Measurements from ENCODE around the gene SMIM41.

SMIM41 gene

DNA sequence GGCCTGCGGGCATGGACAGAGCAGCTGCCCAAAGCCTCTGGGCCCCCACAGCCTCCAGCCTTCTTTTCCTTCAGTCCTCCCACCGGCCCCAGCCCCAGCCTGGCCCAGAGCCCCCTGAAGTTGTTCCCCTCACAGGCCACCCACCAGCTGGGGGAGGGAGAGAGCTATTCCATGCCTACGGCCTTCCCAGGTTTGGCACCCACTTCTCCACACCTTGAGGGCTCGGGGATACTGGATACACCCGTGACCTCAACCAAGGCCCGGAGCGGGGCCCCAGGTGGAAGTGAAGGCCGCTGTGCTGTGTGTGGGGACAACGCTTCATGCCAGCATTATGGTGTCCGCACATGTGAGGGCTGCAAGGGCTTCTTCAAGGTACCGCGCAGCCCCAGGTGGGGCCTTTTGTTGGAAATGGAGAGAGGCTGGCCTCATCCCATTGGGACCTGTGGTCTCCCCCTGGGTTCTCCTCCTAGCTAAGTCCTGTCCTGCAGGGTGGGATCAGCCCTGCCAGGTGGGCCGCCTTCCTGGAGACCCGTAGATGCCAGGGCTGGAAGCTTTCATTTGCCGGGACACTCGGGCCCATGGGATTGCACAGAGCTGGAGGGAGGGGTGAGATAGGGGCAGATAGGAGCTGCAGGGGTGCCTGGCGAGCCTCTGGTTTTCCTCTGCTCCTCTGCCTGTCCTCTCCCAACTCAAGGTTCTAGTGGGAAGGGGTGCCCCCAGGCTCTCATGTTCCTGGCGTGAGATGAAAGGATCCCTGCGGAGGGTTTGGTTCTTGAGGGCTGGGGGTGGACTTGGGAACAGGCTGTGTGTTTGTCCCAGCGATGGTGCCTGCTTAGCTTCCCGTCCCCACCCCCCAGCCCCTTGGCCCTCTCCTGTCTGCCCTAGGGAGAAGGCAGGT, 24.4 kb upstream of the SMIM41 start:
- CTCF ChIA-PET, result interaction anchor here (1.0 to 3.0 kb wide), 3 partner anchors 9 to 30 kb away, joined by 3 to 14 read pairs (median 6); no protein-coding TSS in a partner anchor
- Mint-ChIP-seq H3K9me3 (no peaks in the 10 kb centered on the region), H3K27me3 (peaks cover 3% of the 10 kb centered on the region), H3K27ac (no peak overlapping the region), H3K4me1 (peaks cover 25% of the 10 kb centered on the region), H3K4me3 (no peak overlapping the region), H3K36me3 (no peaks in the 10 kb centered on the region)
- DNase-seq, result no peak

- no peaks in the 10 kb centered on the region for H3K36me3 Mint-ChIP-seq
- no peak for DNase-seq
- H3K27me3 Mint-ChIP-seq, result no peaks in the 10 kb centered on the region
- CTCF ChIA-PET, result interaction anchor here (3.0 kb wide), 1 partner anchor 31 kb away, joined by 14 read pairs; no protein-coding TSS in a partner anchor
- H3K4me3 Mint-ChIP-seq, result no peak overlapping the region
- peaks cover 20% of the 10 kb centered on the region for H3K4me1 Mint-ChIP-seq
- H3K9me3 Mint-ChIP-seq, result no peaks in the 10 kb centered on the region
- H3K27ac Mint-ChIP-seq, result no peak overlapping the region
Observed at GRCh38 chr12:52055731-52056711, 23.5 kb upstream of the SMIM41 start.

DNA sequence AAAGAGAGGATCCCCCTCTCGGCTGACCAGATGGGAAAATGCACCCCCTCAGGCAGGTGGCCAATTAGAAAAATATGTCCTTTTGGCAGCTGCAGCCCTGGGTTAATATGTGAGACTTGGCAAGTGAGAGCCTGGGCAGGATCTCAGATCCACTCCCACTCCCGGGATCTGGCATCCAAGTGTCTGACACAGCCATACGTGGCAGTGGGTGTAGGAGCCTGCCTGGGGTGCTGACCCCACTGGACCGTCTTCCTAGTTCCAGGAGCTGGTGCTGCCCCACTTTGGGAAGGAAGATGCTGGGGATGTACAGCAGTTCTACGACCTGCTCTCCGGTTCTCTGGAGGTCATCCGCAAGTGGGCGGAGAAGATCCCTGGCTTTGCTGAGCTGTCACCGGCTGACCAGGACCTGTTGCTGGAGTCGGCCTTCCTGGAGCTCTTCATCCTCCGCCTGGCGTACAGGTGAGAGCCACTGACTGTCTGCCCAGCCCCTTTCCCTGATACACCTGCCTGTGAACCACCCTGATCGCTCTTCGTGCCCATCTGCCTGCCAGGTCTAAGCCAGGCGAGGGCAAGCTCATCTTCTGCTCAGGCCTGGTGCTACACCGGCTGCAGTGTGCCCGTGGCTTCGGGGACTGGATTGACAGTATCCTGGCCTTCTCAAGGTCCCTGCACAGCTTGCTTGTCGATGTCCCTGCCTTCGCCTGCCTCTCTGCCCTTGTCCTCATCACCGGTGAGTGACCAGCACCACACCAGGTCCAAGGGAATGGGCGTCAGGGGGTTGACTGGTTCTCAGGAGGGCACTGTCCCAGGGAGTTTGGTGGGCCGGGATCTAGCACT, 22.5 kb upstream of the SMIM41 start:
- CTCF ChIA-PET, result no interaction called here
- Mint-ChIP-seq H3K27me3 (no peaks in the 10 kb centered on the region), H3K27ac (no peak overlapping the region)

GRCh38 chr12:52057638-52058576, 21.6 kb upstream of the SMIM41 start:
- H3K4me3 Mint-ChIP-seq, result no peak overlapping the region
- CTCF ChIA-PET, result no interaction called here
- H3K4me1 Mint-ChIP-seq, result peaks cover 3% of the 10 kb centered on the region
- no peaks in the 10 kb centered on the region for H3K9me3 Mint-ChIP-seq
- no peak for DNase-seq
- no peak overlapping the region for H3K27ac Mint-ChIP-seq
- H3K36me3 Mint-ChIP-seq, result no peaks in the 10 kb centered on the region
- H3K27me3 Mint-ChIP-seq, result peaks cover 3% of the 10 kb centered on the region

More for the DNA sequence above, 22.5 kb upstream of the SMIM41 start:
- DNase-seq, result no peak
- Mint-ChIP-seq H3K36me3 (no peaks in the 10 kb centered on the region), H3K9me3 (no peaks in the 10 kb centered on the region), H3K4me3 (no peak overlapping the region), H3K4me1 (peaks cover 12% of the 10 kb centered on the region)

GRCh38 chr12:52058631-52059361, 20.7 kb upstream of the SMIM41 start:
- CTCF ChIA-PET, result interaction anchor here (1.6 to 30.9 kb wide), 3 partner anchors 11 to 32 kb away, joined by 4 to 637 read pairs (median 7); partner anchors contain the start of gene ATG101
- Mint-ChIP-seq H3K9me3 (no peaks in the 10 kb centered on the region), H3K4me3 (no peak overlapping the region), H3K4me1 (no peaks in the 10 kb centered on the region), H3K27me3 (peaks cover 9% of the 10 kb centered on the region), H3K27ac (no peak overlapping the region), H3K36me3 (no peaks in the 10 kb centered on the region)
- DNase-seq, result no peak

- H3K9me3 Mint-ChIP-seq, result no peaks in the 10 kb centered on the region
- H3K4me1 Mint-ChIP-seq, result no peaks in the 10 kb centered on the region
- no peak for DNase-seq
- no peak overlapping the region for H3K27ac Mint-ChIP-seq
- H3K27me3 Mint-ChIP-seq, result peaks cover 18% of the 10 kb centered on the region
- CTCF ChIA-PET, result interaction anchor here (1.0 to 30.9 kb wide), 4 partner anchors 10 to 62 kb away, joined by 3 to 637 read pairs (median 6); partner anchors contain the start of gene ATG101
- no peaks in the 10 kb centered on the region for H3K36me3 Mint-ChIP-seq
- H3K4me3 Mint-ChIP-seq, result no peak overlapping the region
Observed at GRCh38 chr12:52059582-52060497, 19.7 kb upstream of the SMIM41 start.

- Mint-ChIP-seq H3K4me3 (no peak overlapping the region), H3K36me3 (no peaks in the 10 kb centered on the region), H3K27ac (no peak overlapping the region), H3K4me1 (no peaks in the 10 kb centered on the region), H3K27me3 (peaks cover 26% of the 10 kb centered on the region), H3K9me3 (no peaks in the 10 kb centered on the region)
- CTCF ChIA-PET, result interaction anchor here (1.0 to 30.9 kb wide), 5 partner anchors 9 to 61 kb away, joined by 3 to 637 read pairs (median 4); partner anchors contain the start of gene NR4A1
- DNase-seq, result no peak
Observed at GRCh38 chr12:52060498-52061177, 18.9 kb upstream of the SMIM41 start.

DNA sequence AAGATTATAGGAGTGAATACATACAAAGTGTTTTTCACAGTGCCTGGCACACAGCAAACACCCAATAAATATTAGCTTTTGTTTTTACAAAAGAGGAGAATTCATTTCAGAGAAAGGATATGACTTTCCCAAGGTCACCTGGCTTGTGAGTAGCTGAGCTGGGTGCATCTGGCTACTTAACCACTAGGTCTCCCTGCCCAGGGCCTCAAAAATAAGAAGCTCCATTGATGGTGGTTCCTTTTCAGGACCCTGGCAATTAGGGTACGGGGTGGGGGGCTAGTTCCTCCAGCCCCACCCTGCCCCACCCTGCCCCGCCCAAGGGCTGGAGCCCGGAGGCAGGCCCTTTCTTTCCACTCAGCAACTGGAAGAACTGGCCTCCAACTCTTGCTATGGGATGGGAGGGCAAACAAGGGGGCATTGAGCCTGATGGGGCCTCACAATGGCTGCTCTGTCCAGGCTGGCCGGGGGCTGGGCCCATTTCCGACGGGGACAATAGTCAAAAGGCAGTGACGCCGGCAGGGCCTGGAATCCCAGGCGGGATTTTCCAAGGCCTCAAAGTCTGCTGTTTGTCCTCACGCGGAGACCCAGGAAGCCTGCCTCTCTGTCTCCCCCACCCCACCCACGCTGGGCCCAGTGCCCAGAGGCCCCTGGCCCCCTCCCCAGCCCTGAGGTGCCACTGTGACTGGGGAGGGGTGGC, 17.9 kb upstream of the SMIM41 start:
- Mint-ChIP-seq H3K27ac (no peak overlapping the region), H3K36me3 (no peaks in the 10 kb centered on the region), H3K27me3 (peaks cover 35% of the 10 kb centered on the region), H3K4me1 (no peaks in the 10 kb centered on the region), H3K9me3 (no peaks in the 10 kb centered on the region), H3K4me3 (no peak overlapping the region)
- DNase-seq, result no peak
- CTCF ChIA-PET, result interaction anchor here (0.7 to 30.9 kb wide), 4 partner anchors 9 to 435 kb away, joined by 3 to 637 read pairs (median 5); partner anchors contain the start of gene NR4A1

GRCh38 chr12:52062167-52063081, 17.1 kb upstream of the SMIM41 start:
- H3K36me3 Mint-ChIP-seq, result no peaks in the 10 kb centered on the region
- no peaks in the 10 kb centered on the region for H3K9me3 Mint-ChIP-seq
- DNase-seq, result no peak
- no peak overlapping the region for H3K27ac Mint-ChIP-seq
- no peak overlapping the region for H3K4me3 Mint-ChIP-seq
- no peaks in the 10 kb centered on the region for H3K4me1 Mint-ChIP-seq
- H3K27me3 Mint-ChIP-seq, result peaks cover 43% of the 10 kb centered on the region
- CTCF ChIA-PET, result interaction anchor here (1.6 to 30.9 kb wide), 3 partner anchors 8 to 35 kb away, joined by 4 to 637 read pairs (median 6); partner anchors contain the start of gene NR4A1

Measured in activated naive CD4-positive, alpha-beta T cell treated with anti-CD3 and anti-CD28 coated beads, Interleukin-2, amount 10 ng/mL, durations not matched to agents 7 days and 5 days (primary cell).